ENCODE measurements around the gene NBEAL1.
"Not testable (repeated sequence)": the region's sequence is repeated elsewhere in the genome, so short reads cannot be mapped to it uniquely, and the experiment has no call there.

DNA sequence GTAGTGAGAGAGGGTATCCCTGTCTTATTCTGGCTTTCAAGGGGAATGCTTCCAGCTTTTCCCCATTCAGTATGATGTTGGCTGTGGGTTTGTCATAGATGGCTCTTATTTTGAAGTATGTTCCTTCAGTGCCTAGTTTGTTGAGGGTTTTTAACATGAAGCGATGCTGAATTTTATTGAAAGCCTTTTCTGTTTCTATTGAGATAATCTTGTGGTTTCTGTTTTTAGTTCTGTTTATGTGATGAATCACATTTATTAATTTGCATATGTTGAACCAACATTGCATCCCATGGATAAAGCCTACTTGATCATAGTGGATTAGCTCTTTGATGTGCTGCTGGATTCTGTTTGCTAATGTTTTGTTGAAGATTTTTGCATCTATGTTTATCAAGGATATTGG, 87.7 kb downstream of the NBEAL1 start:
- TF ChIP-seq EZH2phosphoT487 (IDR thresholded peaks at IDR 0.05; ENCODE audit: low read length); CTCF (IDR thresholded peaks at IDR 0.05; ENCODE audit: low read length); EZH2 (optimal IDR thresholded peaks at IDR 0.05; ENCODE audit: low read depth, low read length): not testable (repeated sequence)

Data from MM.1S (cell line).